Neural progenitor cell (in vitro differentiated cells): Measurements from ENCODE around the gene DYNLT5. TPM values are rescaled to one million over a fixed set of nuclear protein-coding genes. Genes with fewer than 3 reads are reported as not detected.

ENCODE experiments used
- DNase-seq: peaks from one replicate; pipeline ENCODE4 v3.0.0-alpha.2; 2016; ENCODE audit warnings: low spot score
- H2AFZ ChIP-seq: fragments of 200-600 bp; sonication (generic); replicated peaks from 2 replicates; pipeline ENCODE4 v1.6.1; 2016; ENCODE audit warnings: antibody characterized with exemption
- H3F3A ChIP-seq: fragments of 200-600 bp; sonication (generic); 2 replicates; pipeline ENCODE4 v1.6.1; 2016; ENCODE audit warnings: antibody characterized with exemption, low read depth
- H3K27ac ChIP-seq: fragments of 200-600 bp; sonication (generic); 2 replicates; pipeline ENCODE4 v1.5.1; 2016; ENCODE audit warnings: mild to moderate bottlenecking
- H3K27me3 ChIP-seq: fragments of 200-600 bp; sonication (generic); 2 replicates; pipeline ENCODE4 v1.6.1; 2016; ENCODE audit warnings: mild to moderate bottlenecking, moderate library complexity
- H3K36me3 ChIP-seq: fragments of 200-600 bp; sonication (generic); 2 replicates; pipeline ENCODE4 v1.5.1; 2016
- H3K4me1 ChIP-seq: fragments of 200-600 bp; sonication (generic); 2 replicates; pipeline ENCODE4 v1.6.1; 2016; ENCODE audit warnings: mixed run types
- H3K4me2 ChIP-seq: fragments of 200-600 bp; sonication (generic); 2 replicates; pipeline ENCODE4 v1.6.1; 2016
- H3K4me3 ChIP-seq: fragments of 200-600 bp; sonication (generic); 2 replicates; pipeline ENCODE4 v1.5.1; 2016
- H3K79me2 ChIP-seq: fragments of 200-600 bp; sonication (generic); 2 replicates; pipeline ENCODE4 v1.6.1; 2016; ENCODE audit warnings: low read depth
- H3K9ac ChIP-seq: fragments of 200-600 bp; sonication (generic); 2 replicates; pipeline ENCODE4 v1.6.1; 2016
- H3K9me3 ChIP-seq: fragments of 200-600 bp; sonication (generic); 2 replicates; pipeline ENCODE4 v1.5.1; 2016; ENCODE audit warnings: low read depth
- H4K20me1 ChIP-seq: fragments of 200-600 bp; sonication (generic); 2 replicates; pipeline ENCODE4 v1.6.1; 2016; ENCODE audit warnings: low read depth
- H3K27ac Mint-ChIP-seq: 3 replicates; pipeline ENCODE4 v1.8.0; 2021; ENCODE audit warnings: mixed read lengths
- H3K27me3 Mint-ChIP-seq: 2 replicates; pipeline ENCODE4 v1.8.0; 2022; ENCODE audit warnings: low read depth, mild to moderate bottlenecking, inconsistent platforms, moderate library complexity, mixed read lengths; ENCODE audit not compliant: insufficient read depth
- H3K36me3 Mint-ChIP-seq: 3 replicates; pipeline ENCODE4 v1.8.0; 2021; ENCODE audit warnings: mixed read lengths
- H3K4me1 Mint-ChIP-seq: 3 replicates; pipeline ENCODE4 v1.8.0; 2021; ENCODE audit warnings: mixed read lengths
- H3K4me3 Mint-ChIP-seq: 3 replicates; pipeline ENCODE4 v1.8.0; 2021; ENCODE audit warnings: mild to moderate bottlenecking, moderate library complexity, mixed read lengths
- H3K9me3 Mint-ChIP-seq: 3 replicates; pipeline ENCODE4 v1.8.0; 2020; ENCODE audit warnings: mixed read lengths
- CTCF ChIP-seq: fragments of 200-600 bp; sonication (generic); IDR thresholded peaks from 2 replicates; pipeline ENCODE4 v1.5.1; 2017; ENCODE audit warnings: antibody characterized with exemption, mild to moderate bottlenecking
- EZH2 ChIP-seq: fragments of 200-600 bp; sonication (generic); IDR thresholded peaks from 2 replicates; pipeline ENCODE4 v1.6.1; 2017; ENCODE audit warnings: antibody characterized with exemption, mild to moderate bottlenecking, moderate library complexity
- EZH2phosphoT487 ChIP-seq: fragments of 200-600 bp; sonication (generic); IDR thresholded peaks from 2 replicates; pipeline ENCODE4 v1.6.1; 2017; ENCODE audit warnings: antibody characterized with exemption
- total RNA-seq: library from RNA; depleted of rRNA; stranded (reverse); fragments of >200 nt; gene quantifications from 2 replicates; pipeline ENCODE4 v1.2.3, GENCODE V29; 2015; ENCODE audit warnings: low replicate concordance

The DYNLT5 gene
- total RNA-seq, 1 donor from 2014 or later, result 0.22 TPM

- no peaks in the 10 kb centered on the region for H3K79me2 ChIP-seq
- H3K27me3 ChIP-seq, result no peaks in the 10 kb centered on the region
- no peaks in the 10 kb centered on the region for H3K4me1 Mint-ChIP-seq
- no peak for TF ChIP-seq EZH2
- TF ChIP-seq CTCF, result no peak
- TF ChIP-seq EZH2phosphoT487, result no peak
- H3K4me3 ChIP-seq, result no peak overlapping the region
- no peaks in the 10 kb centered on the region for H3K27me3 Mint-ChIP-seq
- no peaks in the 10 kb centered on the region for H3K4me1 ChIP-seq
- no peaks in the 10 kb centered on the region for H3K9me3 Mint-ChIP-seq
- H3K36me3 ChIP-seq, result no peaks in the 10 kb centered on the region
- DNase-seq, result no peak
- no peak overlapping the region for H3K4me2 ChIP-seq
- H4K20me1 ChIP-seq, result no peaks in the 10 kb centered on the region
- no peak overlapping the region for H3K27ac ChIP-seq
- no peaks in the 10 kb centered on the region for H3F3A ChIP-seq
- no peaks in the 10 kb centered on the region for H3K36me3 Mint-ChIP-seq
- H3K9ac ChIP-seq, result no peak overlapping the region
- H3K4me3 Mint-ChIP-seq, result no peak overlapping the region
- H3K27ac Mint-ChIP-seq, result no peak overlapping the region
- H3K9me3 ChIP-seq, result no peaks in the 10 kb centered on the region
- H2AFZ ChIP-seq, result no peak overlapping the region
These were observed 22.7 kb upstream of the DYNLT5 start for GRCh38 chr1:66729523-66729922.

GRCh38 chr1:66730462-66730861 lies 21.8 kb upstream of the DYNLT5 start:
- Mint-ChIP-seq H3K27ac (no peak overlapping the region), H3K4me1 (no peaks in the 10 kb centered on the region), H3K4me3 (no peak overlapping the region), H3K9me3 (no peaks in the 10 kb centered on the region), H3K36me3 (no peaks in the 10 kb centered on the region), H3K27me3 (no peaks in the 10 kb centered on the region)
- H3K36me3 ChIP-seq, result no peaks in the 10 kb centered on the region
- DNase-seq, result no peak
- H3K4me2 ChIP-seq, result no peak overlapping the region
- H3K9me3 ChIP-seq, result no peaks in the 10 kb centered on the region
- TF ChIP-seq EZH2phosphoT487 (no peak), EZH2 (no peak), CTCF (no peak)
- no peaks in the 10 kb centered on the region for H3F3A ChIP-seq
- H3K27me3 ChIP-seq, result no peaks in the 10 kb centered on the region
- no peak overlapping the region for H3K4me3 ChIP-seq
- no peak overlapping the region for H2AFZ ChIP-seq
- no peak overlapping the region for H3K27ac ChIP-seq
- H4K20me1 ChIP-seq, result no peaks in the 10 kb centered on the region
- H3K9ac ChIP-seq, result no peak overlapping the region
- no peaks in the 10 kb centered on the region for H3K79me2 ChIP-seq
- H3K4me1 ChIP-seq, result no peaks in the 10 kb centered on the region

GRCh38 chr1:66731170-66731865 lies 20.9 kb upstream of the DYNLT5 start:
- Histone ChIP-seq H3K4me1 (no peaks in the 10 kb centered on the region), H2AFZ (no peak overlapping the region), H3K4me2 (no peak overlapping the region), H3K79me2 (no peaks in the 10 kb centered on the region), H3K27ac (no peak overlapping the region), H3K9ac (no peak overlapping the region), H4K20me1 (no peaks in the 10 kb centered on the region), H3K4me3 (no peak overlapping the region), H3K9me3 (no peaks in the 10 kb centered on the region), H3K27me3 (no peaks in the 10 kb centered on the region), H3K36me3 (no peaks in the 10 kb centered on the region), H3F3A (no peaks in the 10 kb centered on the region)
- TF ChIP-seq EZH2 (no peak), CTCF (no peak), EZH2phosphoT487 (no peak)
- H3K9me3 Mint-ChIP-seq, result no peaks in the 10 kb centered on the region
- DNase-seq, result no peak
- no peaks in the 10 kb centered on the region for H3K36me3 Mint-ChIP-seq
- H3K27me3 Mint-ChIP-seq, result no peaks in the 10 kb centered on the region
- no peak overlapping the region for H3K27ac Mint-ChIP-seq
- no peak overlapping the region for H3K4me3 Mint-ChIP-seq
- no peaks in the 10 kb centered on the region for H3K4me1 Mint-ChIP-seq
